Activated T-cell treated with anti-CD3 and anti-CD28 coated beads for 1 hour (primary cell): Measurements from ENCODE around the gene DDTL.

Source experiments
- DNase-seq: peaks from one replicate; pipeline ENCODE4 v3.0.0-alpha.2; 2020; ENCODE audit warnings: low read depth

The DDTL gene

DNA sequence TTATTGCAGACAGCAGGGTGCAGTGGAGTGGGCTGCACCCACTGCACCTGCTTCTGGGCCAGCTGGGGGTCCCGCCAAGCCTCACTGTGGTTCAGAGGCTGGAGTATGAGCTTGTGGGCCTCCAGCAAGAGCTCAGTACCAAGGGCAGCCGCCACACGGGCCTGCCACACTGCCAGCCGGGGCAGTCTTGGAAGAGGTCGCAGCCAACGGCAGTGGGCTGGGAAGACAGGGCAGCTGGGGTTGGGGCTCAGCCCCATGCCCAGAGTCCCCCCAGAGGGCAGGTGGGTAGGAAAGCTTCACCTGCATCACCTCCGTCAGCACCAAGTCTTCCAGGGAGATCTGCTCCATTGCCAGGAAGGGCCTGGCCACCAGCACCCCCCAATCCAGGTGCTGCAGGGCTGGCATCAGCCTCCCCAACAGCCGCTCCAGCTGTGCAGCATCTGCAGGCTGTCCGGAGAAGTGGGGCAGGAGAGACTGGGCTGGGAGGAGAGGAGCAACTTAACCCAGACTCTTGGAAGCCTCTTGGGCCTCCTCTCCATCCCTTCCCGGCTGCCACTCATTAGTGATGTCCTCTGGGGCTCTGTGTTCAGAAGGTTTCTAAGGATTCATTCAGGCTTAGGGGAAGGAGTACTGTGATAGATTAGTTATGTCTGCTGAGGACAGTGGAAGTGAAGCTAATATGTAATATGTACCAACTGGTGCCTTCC, 39.7 kb downstream of the DDTL start:
- DNase-seq, result no peak

DNA sequence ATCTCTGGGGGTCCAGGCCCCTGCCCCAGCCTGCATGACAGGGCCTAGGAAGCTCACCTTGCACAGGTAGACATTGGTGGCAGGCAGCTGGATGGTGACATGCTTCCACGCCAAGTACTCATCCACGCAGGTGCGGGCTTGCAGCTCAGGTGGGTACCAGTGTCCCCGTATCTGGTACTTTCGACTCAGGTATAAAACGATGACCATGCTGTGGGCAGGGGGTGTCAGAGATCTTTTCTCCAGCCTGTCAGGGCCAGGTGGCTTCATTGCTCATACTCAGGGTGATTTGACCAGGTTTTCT, 40.2 kb downstream of the DDTL start:
- no peak for DNase-seq

DNA sequence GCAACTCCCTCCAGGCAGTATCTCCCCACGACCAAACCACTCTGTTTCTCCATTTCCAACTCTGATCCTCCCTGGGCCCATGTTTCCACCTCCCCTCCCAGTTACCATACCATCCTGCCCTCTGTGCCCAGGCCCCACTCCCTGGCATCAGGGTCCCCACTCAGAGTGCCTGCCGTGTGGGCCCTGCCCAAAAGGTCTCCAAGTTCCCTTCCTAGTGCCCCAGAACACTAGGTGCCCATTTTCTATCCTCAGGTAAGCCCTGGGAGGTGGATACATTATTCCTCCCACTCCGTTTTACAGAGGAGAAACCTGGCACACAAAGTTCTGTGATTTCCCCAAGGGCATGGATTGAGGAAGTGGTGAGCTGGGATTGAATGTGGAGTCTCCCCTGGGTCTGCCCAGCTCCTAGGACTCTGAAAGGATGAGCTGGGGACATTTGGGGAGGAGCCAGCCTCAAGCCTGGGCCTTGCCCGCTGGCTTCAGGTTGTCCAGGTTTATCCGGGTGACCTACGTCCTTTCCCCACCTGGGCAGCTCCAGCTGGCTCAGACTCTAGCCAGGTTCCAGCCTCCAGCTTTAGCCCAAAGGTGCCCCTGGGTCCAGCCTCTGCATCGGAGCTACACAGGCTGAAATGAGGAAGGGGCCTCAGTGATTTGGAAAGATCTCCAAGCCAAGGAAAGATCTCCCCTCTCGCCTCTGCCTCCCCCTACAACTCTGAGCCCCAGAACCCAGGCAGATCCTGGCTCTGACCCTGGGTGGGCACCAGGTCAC, 40.7 kb downstream of the DDTL start:
- DNase-seq, result no peak

DNA sequence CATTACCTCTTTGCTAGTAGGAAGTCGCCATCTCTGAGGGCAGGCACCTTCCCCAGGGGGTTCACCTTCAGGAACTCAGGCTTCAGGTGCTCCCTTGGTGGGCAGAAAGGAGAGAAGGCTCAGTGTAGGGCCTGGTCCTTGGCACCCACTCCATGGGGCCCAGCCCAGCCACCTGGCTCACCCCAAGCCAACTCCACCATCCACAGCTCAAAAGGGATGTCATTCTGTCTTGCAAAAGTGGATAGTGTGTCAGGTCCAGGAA, 41.3 kb downstream of the DDTL start:
- no peak for DNase-seq

DNA sequence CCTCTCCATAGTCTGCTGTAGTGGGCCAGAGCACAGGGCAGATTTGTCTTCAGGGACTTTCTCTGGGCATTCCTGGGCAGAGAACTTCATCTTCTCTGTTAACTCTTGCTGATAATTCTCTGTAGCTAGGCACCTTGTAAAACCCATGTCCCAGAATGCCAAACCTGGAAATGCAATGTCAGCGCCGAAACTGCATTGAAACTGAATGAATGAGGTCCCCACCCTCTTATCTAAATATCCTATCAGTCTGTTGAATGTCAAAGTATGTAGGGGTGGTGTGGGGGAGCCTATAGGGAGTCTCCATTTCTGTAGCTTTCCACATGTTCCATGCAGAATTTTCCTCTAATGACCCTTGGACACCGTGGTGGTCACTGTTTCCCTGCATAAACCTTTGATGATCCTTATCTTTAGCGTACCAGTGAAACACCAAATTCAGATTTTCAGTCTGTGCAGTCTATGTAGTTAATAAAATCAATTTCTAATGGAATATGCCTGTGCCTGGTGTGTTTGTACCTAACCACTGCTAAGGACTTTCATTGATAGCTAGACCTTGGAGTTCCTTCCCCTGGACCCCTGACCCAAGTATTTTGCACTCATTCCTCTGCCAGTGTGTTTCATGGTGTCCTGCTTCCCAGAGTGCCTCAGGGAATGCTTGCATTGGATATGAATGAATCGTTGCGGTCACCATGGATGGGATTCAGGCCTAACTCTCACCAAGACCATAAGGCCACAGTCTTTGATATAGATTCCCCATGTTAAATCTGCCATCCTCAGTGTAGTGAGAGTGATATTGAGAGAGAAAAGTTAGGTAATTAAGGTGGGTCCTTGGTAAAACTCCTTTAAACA, 41.9 kb downstream of the DDTL start:
- no peak for DNase-seq

DNA sequence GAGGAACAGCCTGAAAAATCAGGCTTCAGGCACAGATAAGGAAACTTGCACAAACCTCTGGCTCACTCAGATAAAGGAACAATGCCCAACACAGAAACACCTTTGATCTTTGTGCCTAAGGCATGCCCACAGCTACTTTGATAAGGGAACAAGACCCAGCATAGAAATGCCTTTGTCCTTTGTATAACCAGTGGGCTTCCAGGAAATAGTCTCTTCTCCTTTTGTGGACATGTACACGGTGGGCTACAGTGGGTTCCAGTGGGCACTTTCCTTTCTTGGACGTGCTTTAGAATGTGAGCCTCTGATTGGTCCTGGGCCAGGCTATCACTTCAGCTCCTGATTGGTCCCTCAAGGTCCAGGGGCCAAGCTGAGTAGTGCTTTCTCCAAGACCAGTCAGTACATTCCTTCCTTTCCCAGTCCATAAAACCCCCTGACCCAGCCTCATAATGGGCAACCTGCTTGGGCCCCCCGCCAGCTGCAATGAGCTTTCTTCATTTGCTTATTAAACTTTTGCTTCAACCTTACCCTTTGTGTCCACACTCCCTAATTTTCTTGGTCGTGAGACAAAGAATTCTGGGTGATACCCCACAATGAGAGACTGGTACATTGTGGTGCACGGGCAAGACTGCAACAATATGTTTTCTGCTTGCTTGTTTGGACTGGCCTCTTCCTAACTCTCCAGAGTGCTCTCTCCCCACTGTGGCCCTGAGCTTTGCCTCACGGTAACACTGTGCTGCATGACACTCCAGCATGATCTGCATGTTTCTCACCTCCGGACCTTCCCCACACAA, 42.7 kb downstream of the DDTL start:
- no peak for DNase-seq

DNA sequence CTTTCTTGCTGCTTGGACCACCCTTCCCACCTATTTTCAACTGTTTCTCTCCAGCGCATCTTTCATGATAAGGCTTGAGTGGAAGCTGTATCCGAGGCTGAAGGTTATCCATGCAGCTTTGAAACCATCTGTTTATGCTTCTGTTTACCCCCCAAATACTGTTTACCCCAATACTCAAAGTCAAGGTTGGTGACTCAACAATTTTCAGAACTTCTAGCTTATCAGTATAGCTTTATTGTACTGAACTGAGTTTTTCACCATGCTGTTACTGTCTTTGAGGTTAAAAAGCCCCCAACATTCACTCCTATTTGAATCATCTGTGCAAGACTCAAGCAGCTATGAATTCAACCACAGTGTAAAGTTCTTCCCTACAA, 43.3 kb downstream of the DDTL start:
- DNase-seq, result no peak

DNA sequence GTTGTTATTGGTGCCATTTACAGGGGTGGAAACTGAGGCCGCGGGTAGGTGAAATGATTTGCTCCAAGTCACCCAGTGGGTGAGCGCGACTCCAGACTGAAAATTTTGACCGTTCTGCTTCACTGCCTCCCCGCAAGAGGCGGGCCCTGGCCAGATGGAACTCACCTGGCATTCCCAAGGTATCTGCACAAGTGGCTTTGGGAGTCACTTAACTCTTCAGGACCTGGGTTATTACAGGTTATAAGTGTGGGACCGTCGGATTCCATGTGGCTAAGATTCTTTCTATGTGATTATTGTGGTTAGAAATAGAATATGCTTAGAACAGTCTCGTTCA, 45.0 kb downstream of the DDTL start:
- no peak for DNase-seq

DNA sequence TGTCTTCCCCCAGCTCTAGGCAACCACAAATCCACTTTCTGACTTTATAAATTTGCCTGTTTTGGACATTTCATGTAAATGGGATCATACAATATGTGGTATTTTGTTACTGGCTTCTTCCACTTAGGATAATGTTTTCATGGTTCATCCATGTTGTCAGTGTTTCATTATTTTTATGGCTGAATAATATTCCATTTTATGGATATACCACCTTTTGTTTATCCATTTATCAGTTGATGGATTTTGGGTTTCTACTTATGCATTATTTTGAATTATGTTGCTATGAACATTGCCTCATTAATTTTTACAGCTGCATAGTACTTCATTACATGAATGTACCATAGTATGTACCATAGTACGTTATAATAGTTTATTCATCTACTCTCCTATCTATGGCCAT, 49.5 kb downstream of the DDTL start:
- DNase-seq, result no peak

DNA sequence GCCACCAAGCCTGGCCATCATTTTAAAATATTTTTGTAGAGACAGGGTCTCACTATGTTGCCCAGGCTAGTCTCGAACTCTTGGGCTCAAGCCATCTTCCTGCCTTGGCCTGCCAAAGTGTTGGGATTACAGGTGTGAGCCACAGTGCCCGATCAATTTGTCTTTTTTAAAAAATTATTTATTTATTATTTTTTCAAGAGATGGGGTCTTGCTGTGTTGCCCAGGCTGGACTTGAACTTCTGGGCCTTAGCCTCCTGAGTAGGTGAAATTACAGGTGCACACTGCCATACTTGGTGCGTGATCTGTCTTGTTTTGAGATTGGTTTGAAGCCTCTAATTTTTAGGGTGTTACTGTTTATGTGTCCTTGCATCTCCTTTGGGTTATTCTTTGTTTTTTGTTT, 54.6 kb downstream of the DDTL start:
- no peak for DNase-seq
